LNCAP (cell line): ENCODE data around the gene SIPA1L2.

Source experiments
- TF ChIP-seq, protein P1 (sequence below): fragments of 450-650 bp; IDR thresholded peaks from 2 replicates; pipeline ENCODE4 v1.5.1; 2017; ENCODE audit warnings: mild to moderate bottlenecking

Gene SIPA1L2

DNA sequence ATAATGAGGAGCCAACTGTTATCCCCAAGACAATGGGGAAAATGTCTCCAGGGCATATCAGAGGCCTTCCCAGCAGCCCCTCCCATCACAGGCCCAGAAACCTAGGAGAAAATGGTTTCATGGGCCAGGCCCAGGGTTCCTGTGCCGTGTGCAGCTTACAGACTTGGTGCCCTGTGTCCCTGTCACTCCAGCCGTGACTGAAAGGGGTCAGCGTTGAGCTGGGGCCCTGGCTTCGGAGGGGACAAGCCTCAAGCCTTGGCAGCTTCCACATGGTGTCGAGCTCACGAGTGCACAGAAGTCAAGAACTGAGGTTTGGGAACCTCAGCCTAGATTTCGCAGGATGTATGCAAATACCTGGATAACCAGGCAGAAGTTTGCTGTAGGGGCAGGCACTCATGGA lies 18.1 kb downstream of the SIPA1L2 start:
- TF ChIP-seq, protein P1, sequence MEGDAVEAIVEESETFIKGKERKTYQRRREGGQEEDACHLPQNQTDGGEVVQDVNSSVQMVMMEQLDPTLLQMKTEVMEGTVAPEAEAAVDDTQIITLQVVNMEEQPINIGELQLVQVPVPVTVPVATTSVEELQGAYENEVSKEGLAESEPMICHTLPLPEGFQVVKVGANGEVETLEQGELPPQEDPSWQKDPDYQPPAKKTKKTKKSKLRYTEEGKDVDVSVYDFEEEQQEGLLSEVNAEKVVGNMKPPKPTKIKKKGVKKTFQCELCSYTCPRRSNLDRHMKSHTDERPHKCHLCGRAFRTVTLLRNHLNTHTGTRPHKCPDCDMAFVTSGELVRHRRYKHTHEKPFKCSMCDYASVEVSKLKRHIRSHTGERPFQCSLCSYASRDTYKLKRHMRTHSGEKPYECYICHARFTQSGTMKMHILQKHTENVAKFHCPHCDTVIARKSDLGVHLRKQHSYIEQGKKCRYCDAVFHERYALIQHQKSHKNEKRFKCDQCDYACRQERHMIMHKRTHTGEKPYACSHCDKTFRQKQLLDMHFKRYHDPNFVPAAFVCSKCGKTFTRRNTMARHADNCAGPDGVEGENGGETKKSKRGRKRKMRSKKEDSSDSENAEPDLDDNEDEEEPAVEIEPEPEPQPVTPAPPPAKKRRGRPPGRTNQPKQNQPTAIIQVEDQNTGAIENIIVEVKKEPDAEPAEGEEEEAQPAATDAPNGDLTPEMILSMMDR, result no peak

DNA sequence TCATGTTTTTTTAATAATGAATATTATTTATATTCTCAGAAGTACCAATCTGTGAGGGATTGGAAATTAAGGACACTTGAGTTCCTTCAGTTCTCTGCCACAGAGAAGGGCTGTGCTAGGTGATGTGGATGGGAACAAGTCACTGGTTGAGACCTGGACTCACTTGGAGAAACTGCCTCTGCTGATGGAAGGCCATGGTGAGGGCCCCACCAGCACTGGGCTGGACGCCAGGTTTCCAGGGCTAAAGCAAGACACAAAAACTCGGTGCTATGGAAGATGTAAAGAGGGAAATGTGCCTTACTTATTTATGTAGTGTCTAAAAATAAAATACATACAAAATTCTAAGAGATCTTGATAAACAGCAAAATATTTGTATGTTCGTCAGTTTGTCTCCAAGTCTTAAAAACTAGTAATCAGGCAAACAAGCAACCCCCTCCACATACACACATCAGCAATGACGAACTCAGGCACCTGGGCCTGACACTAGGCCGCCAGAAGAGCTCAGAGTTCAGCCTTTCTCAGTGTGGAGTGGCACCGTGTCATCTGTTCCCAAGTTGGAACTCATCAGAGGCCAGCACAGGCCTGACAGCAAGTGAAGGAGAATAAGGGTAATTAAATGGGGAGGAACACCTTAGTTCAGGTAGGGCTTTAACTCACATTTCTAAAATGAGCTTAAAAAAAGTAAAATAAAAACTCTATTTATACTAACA lies 19.6 kb downstream of the SIPA1L2 start:
- TF ChIP-seq, protein P1, result no peak

- TF ChIP-seq, protein P1, result no peak
Observed at GRCh38 chr1:232608427-232608826, 21.5 kb downstream of the SIPA1L2 start.

DNA sequence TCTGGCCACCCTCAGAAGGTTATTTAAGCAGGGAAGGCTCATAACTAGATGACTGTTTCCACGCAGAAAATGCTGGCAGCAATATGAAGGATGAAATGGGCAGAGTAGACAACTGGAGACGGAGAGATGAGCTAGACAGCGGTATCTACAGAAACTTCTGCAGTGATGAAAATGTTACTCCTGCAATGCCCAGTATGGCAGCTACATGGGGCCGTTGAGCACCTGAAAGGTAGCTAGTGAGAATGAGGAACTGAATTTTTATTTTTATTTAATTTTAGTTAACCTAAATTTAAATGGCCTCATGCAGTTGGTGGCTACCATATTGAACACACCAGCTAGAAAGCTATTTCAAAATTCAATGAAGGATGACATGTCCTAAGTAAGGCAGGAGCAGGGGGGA lies 27.3 kb downstream of the SIPA1L2 start:
- TF ChIP-seq, protein P1, result no peak

DNA sequence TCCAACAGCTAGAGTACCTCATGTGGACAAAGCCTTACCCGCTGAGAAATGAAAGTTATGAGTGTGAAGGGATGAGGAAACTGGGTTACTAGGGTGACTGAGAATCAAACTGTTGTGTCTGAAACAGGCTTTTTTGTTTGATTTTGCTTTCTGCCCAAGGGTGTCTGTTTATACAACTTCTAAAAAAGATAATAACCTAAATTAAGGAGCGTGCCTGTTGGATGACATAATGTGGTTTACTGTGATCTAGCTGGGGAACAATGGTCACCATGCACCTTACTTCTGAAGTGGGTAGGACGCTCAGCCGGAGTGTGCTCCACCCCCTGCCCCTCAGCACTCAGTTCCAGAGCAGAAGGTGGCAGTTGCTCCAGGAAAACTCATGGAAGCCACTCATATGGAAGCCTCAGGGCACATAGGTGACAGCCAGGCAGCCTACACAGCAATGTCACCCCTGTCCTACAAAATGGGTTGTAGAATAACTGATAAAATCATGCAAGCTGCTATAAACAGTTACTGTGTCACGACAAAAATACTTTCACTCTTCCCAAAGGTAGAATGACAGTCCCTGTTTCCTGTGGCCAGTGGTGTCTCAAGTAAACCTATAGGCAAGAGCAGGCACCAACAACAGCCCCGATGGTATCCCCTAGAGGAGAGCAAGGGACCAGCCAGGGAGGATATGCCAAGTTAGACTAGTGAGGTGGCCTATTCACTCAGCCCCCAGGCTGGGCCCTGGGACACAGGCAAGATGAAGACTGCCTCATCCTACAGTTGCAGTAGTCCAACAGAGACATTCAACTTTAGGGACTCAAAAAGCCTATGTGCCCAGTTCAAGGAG lies 29.3 kb downstream of the SIPA1L2 start:
- TF ChIP-seq, protein P1, result no peak

- TF ChIP-seq, protein P1, result no peak
Observed at GRCh38 chr1:232599178-232600041, 30.5 kb downstream of the SIPA1L2 start.

- TF ChIP-seq, protein P1, result no peak
Observed at GRCh38 chr1:232598837-232599177, 31.1 kb downstream of the SIPA1L2 start.
